Measurements from ENCODE around the gene SELPLG.
"Not testable (repeated sequence)": the region's sequence is repeated elsewhere in the genome, so short reads cannot be mapped to it uniquely, and the experiment has no call there.

Gene SELPLG

GRCh38 chr12:108633534-108634248 is at the start of gene SELPLG:
Gene SELPLG (minus strand): TSS chr12:108633894. CDS start chr12:108624307, 9,587 bp downstream.
- DNase-seq = peak; percentile 65

GRCh38 chr12:108681317-108681716 is 47.6 kb upstream of the SELPLG start:
- DNase-seq = no peak

GRCh38 chr12:108679106-108679681 is 45.5 kb upstream of the SELPLG start:
- DNase-seq = no peak

- no peak for DNase-seq
Measured at GRCh38 chr12:108678104-108678730, 44.5 kb upstream of the SELPLG start.

- DNase-seq = no peak
Measured at GRCh38 chr12:108677381-108677780, 43.7 kb upstream of the SELPLG start.

DNA sequence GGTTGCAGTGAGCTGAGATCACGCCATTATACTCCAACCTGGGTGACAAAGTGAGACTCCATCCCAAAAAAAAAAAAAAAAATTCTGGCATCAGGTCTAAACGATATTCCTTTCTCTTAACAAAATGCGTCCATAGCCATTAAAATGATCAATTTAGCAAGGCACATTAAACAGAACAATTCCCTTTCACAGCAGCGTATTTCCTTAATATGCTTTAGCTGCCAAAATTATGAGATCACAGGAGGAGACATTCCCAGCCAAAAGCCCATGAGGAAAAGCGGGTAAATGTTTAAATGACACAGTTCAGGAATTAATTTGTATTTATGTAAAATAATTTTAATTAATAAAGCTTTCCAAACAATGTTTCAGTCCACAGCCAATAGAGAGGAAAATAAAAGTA is 43.0 kb upstream of the SELPLG start:
- DNase-seq = no peak

GRCh38 chr12:108675792-108676191 is 42.1 kb upstream of the SELPLG start:
- no peak for DNase-seq

GRCh38 chr12:108672054-108672453 is 38.4 kb upstream of the SELPLG start:
- DNase-seq = no peak

GRCh38 chr12:108671110-108671509 is 37.4 kb upstream of the SELPLG start:
- DNase-seq = no peak

- no peak for DNase-seq
Measured at GRCh38 chr12:108670066-108670631, 36.5 kb upstream of the SELPLG start.

- DNase-seq = no peak
Measured at GRCh38 chr12:108668542-108668941, 34.8 kb upstream of the SELPLG start.

DNA sequence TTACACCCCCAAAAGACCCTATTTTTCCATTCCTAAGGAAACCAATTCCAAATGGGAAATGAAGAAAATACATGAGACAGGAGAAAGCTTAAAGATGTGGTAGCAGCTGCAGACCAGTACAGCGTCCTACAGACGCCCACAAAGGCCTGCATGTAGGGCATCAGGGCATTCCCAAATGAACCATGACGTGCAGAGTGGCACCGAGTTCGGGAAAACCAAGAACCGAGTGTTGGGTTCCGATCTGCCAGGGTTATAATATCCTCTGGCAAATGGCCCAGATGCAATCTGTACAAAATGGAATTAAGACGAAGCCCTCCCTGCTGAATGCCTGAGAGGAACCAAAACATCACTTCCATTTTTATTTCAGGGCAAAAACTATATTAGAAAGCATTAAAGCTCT is 34.4 kb upstream of the SELPLG start:
- DNase-seq = no peak

GRCh38 chr12:108667349-108667748 is 33.7 kb upstream of the SELPLG start:
- no peak for DNase-seq

- DNase-seq = no peak
Measured at GRCh38 chr12:108666401-108666881, 32.7 kb upstream of the SELPLG start.

DNA sequence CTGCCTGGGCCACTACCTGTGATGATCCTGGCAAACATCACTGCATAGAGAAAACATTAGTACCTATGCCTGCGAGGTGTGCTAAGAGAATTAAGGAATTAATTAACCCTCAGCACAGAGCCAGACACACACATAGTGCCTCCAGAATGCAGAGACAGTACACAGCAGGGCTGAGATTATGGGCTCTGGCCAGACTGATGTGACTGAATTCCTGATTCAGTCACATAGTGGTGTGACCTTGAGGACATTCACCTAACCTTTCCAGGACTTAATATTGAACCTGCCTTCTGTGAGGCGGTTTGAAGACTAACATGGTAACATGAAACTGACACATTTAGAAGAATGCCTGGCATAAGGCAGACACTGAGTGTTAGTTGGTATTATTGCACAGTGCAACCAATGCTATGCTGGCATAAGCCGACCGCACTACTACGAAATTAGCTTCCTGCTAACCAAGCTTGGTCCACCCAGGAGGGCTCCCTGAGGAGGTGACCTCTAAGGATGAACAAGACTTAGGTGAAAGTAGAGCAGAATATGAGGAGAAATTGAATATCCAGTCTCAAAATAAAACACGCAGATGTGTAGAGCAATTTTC is 32.0 kb upstream of the SELPLG start:
- no peak for DNase-seq

- DNase-seq = peak; percentile 75
Measured at GRCh38 chr12:108664338-108665258, 30.9 kb upstream of the SELPLG start.

- DNase-seq = no peak
Measured at GRCh38 chr12:108663324-108664015, 29.8 kb upstream of the SELPLG start.

- DNase-seq = not testable (repeated sequence)
Measured at GRCh38 chr12:108658115-108658514, 24.4 kb upstream of the SELPLG start.

DNA sequence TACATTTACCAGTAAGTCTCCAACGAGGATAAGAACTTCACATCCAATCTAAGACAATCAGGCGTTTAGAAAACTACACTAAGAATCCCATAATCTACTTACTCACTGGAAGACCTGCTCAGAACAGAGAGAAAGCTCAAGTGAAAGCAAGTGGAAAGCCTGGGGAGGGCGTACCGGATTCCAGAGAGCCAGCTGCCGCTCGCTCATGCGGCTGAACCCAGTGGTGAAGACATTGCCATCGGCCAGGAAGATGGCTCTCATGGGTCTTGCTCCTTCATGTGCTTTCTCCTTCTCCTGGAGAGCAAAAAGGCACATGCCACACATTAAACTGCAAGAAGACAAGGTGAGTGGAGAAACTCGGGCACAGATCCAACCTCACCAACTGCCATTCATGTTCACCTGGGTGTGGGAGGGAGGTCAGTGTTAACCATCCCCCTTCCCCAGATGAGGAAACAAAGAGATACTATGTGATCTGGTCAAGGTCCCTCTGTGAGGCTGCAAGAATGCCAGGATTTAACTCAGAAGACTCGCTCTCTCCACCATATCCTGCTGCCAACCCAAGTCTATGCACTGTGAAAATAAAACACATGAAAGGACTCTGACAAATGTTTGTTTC is 23.5 kb upstream of the SELPLG start:
- DNase-seq = no peak

DNA sequence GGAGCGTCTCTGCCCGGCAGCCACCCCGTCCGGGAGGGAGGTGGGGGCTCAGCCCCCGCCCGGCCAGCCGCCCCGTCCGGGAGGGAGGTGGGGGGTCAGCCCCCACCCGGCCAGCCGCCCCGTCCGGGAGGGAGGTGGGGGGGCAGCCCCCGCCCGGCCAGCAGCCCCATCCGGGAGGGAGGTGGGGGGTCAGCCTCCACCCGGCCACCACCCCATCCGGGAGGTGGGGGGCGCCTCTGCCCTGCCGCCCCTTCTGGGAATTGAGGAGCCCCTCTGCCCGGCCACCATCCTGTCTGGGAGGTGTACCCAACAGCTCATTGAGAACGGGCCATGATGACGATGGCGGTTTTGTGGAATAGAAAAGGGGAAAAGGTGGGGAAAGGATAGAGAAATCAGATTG is 22.6 kb upstream of the SELPLG start:
- DNase-seq = not testable (repeated sequence)

DNA sequence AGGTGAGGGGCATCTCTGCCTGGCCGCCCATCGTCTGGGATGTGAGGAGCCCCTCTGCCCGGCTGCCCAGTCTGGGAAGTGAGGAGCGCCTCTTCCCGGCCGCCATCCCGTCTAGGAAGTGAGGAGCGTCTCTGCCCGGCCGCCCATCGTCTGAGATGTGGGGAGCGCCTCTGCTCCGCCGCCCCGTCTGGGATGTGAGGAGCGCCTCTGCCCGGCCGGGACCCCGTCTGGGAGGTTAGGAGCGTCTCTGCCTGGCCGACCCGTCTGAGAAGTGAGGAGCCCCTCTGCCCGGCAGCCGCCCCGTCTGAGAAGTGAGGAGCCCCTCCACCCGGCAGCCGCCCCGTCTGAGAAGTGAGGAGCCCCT is 22.1 kb upstream of the SELPLG start:
- not testable (repeated sequence) for DNase-seq
